ENCODE results near the gene CDH23. TPM values are rescaled to one million over a fixed set of nuclear protein-coding genes. Genes with fewer than 3 reads are reported as not detected.

CDH23 gene
- total RNA-seq, 3 donors from 2014 or later, result 1.8 to 3.6 (median 3.0) TPM

- Histone ChIP-seq H3K4me3 (no peak overlapping the region), H3K36me3 (ENCODE audit: low read depth) (no peaks in the 10 kb centered on the region), H3K9me3 (no peaks in the 10 kb centered on the region), H3K4me1 (ENCODE audit: low read depth) (no peaks in the 10 kb centered on the region)
- DNase-seq, result no peak
- TF ChIP-seq CTCF (IDR thresholded peaks at IDR 0.05), result no peak
- no peak for ATAC-seq
- intact Hi-C loops (cut with DNase I, micrococcal nuclease), result no loop called here
Observed at GRCh38 chr10:71369602-71370001, 27.1 kb upstream of the CDH23 start.

GRCh38 chr10:71370031-71370430 lies 26.7 kb upstream of the CDH23 start:
- ATAC-seq (no peak), DNase-seq (no peak)
- no peak for TF ChIP-seq CTCF (IDR thresholded peaks at IDR 0.05)
- Histone ChIP-seq H3K36me3 (ENCODE audit: low read depth) (no peaks in the 10 kb centered on the region), H3K9me3 (no peaks in the 10 kb centered on the region), H3K4me1 (ENCODE audit: low read depth) (no peaks in the 10 kb centered on the region), H3K4me3 (no peak overlapping the region)
- intact Hi-C loops (cut with DNase I, micrococcal nuclease), result no loop called here

- ATAC-seq (peak; percentile 9), DNase-seq (no peak)
- TF ChIP-seq CTCF (IDR thresholded peaks at IDR 0.05), result no peak
- H3K36me3 ChIP-seq (ENCODE audit: low read depth), result no peaks in the 10 kb centered on the region
- no peaks in the 10 kb centered on the region for H3K9me3 ChIP-seq
- H3K4me3 ChIP-seq, result no peak overlapping the region
- peaks cover 7% of the 10 kb centered on the region for H3K4me1 ChIP-seq (ENCODE audit: low read depth)
- intact Hi-C loops (cut with DNase I, micrococcal nuclease), result no loop called here
Observed at GRCh38 chr10:71371750-71372166, 25.0 kb upstream of the CDH23 start.

- ATAC-seq (no peak), DNase-seq (no peak)
- no peak for TF ChIP-seq CTCF (IDR thresholded peaks at IDR 0.05)
- Histone ChIP-seq H3K4me3 (no peak overlapping the region), H3K36me3 (ENCODE audit: low read depth) (no peaks in the 10 kb centered on the region), H3K4me1 (ENCODE audit: low read depth) (peaks cover 8% of the 10 kb centered on the region), H3K9me3 (no peaks in the 10 kb centered on the region)
- intact Hi-C loops (cut with DNase I, micrococcal nuclease), result no loop called here
Observed at GRCh38 chr10:71372882-71373495, 23.7 kb upstream of the CDH23 start.

- TF ChIP-seq CTCF (IDR thresholded peaks at IDR 0.05), result no peak
- intact Hi-C loops (cut with DNase I, micrococcal nuclease), result no loop called here
- no peaks in the 10 kb centered on the region for H3K36me3 ChIP-seq (ENCODE audit: low read depth)
- no peak for DNase-seq
- H3K4me1 ChIP-seq (ENCODE audit: low read depth), result peaks cover 14% of the 10 kb centered on the region
- no peak overlapping the region for H3K4me3 ChIP-seq
- no peak for ATAC-seq
- no peaks in the 10 kb centered on the region for H3K9me3 ChIP-seq
Observed at GRCh38 chr10:71374481-71375233, 22.1 kb upstream of the CDH23 start.
